Sigmoid colon (tissue), 7 donors: ENCODE results near the gene RABGGTA. TPM values are rescaled to one million over a fixed set of nuclear protein-coding genes. Genes with fewer than 3 reads are reported as not detected.

Experiments
- DNase-seq: peaks from one replicate; pipeline ENCODE4 v3.0.0-alpha.2; 2019
- H3K27ac ChIP-seq, 4 donors: fragments of 200-600 bp; sonication (generic); one replicate each; pipeline ENCODE4 v1.5.1; 2016 to 2019; ENCODE audit warnings: mild to moderate bottlenecking in 1 of 4
- H3K27me3 ChIP-seq, 3 donors: fragments of 200-600 bp; sonication (generic); one replicate each; pipeline ENCODE4 v1.5.1; 2019; ENCODE audit warnings: mild to moderate bottlenecking in 1 of 3
- H3K36me3 ChIP-seq, 4 donors: fragments of 200-600 bp; sonication (generic); one replicate each; pipeline ENCODE4 v1.5.1; 2016 to 2019
- H3K4me1 ChIP-seq, 4 donors: fragments of 200-600 bp; sonication (generic); one replicate each; pipeline ENCODE4 v1.5.1; 2017 to 2019
- H3K4me3 ChIP-seq, 4 donors: fragments of 200-600 bp; sonication (generic); one replicate each; pipeline ENCODE4 v1.5.1; 2017 to 2019; ENCODE audit warnings: mild to moderate bottlenecking in 2 of 4, moderate library complexity in 1 of 4
- H3K9me3 ChIP-seq, 4 donors: fragments of 200-600 bp in 3 of 4; sonication (generic) in 3 of 4; one replicate each; pipeline versions ENCODE4 v1.5.1 to v1.6.1; 2013 to 2019
- EP300 ChIP-seq, 4 donors: sonication (generic); formaldehyde crosslinking; IDR thresholded peaks; one replicate each; pipeline ENCODE4 v1.6.1; 2017; ENCODE audit warnings: antibody characterized with exemption in 4 of 4
- POLR2A ChIP-seq, 2 donors: fragments of 450-650 bp; IDR thresholded peaks; one replicate each; pipeline ENCODE4 v1.6.1; 2016; ENCODE audit warnings: antibody characterized with exemption in 2 of 2, mild to moderate bottlenecking in 2 of 2, moderate library complexity in 2 of 2
- POLR2AphosphoS5 ChIP-seq, 4 donors: sonication (generic); formaldehyde crosslinking; IDR thresholded peaks; one replicate each; pipeline ENCODE4 v1.6.1; 2017; ENCODE audit warnings: antibody characterized with exemption in 4 of 4
- WGBS, 2 donors: extraction: QIAGEN DNeasy Blood & Tissue Kit; methylation state at CpG; one replicate each; pipeline ENCODE4 v1.1.7; 2013; 5-methylcytosine and 5-hydroxymethylcytosine counted together
- intact Hi-C: fragments of 100-400 bp; cut with DNase I; formaldehyde crosslinking; loops from one replicate; pipeline ENCODE4 v1.15.1; 2023
- polyA plus RNA-seq, 3 donors: library from polyadenylated mRNA; stranded (reverse); fragments of 200-250 nt; gene quantifications; one replicate each; pipeline ENCODE4 v1.2.3, GENCODE V29; 2013
- total RNA-seq, 4 donors: library from RNA; depleted of rRNA; stranded (reverse); fragments of >200 nt; gene quantifications; one replicate each; pipeline ENCODE4 v1.1.0, GENCODE V29; 2016
- TF ChIP-seq, protein P1 (sequence below), 4 experiments: fragments of 450-650 bp in 3 of 4; fragments of 200-600 bp in 1 of 4; IDR thresholded peaks; one replicate each; pipeline ENCODE4 v1.5.1; 2016 to 2019; ENCODE audit warnings: antibody characterized with exemption in 4 of 4, mild to moderate bottlenecking in 3 of 4, moderate library complexity in 2 of 4
- donor health status: healthy with polysubstance abuse.
- donor health status: Bipolar disorder and iron deficiency.
- donor health status: healthy.

RABGGTA gene
- total and polyA plus RNA-seq, 7 donors = 14.0 to 32.4 (median 25.2) TPM

DNA sequence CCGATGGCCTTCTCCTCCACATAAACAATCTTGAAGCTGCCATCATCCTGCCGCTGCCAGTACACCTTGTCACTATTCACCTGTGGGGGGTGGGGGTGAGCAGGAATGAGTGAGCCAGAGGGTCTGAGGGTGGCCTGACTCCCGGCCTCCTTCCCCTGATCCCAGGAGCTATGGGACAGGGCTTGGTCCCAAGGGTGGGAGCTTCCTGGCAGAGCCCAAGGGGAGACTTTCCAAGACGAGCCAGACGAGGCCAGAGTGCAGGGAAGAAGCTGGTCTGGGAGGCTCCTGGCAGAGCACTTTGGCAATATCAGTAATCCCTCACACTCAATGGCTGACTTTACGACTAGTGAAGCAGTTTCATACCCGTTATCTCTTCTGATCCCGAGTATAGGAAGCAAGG, 16.0 kb downstream of the RABGGTA start:
- Histone ChIP-seq H3K9me3 (no peaks in the 10 kb centered on the region), H3K27me3 (no peaks in the 10 kb centered on the region), H3K27ac (no peak overlapping the region), H3K4me3 (no peak overlapping the region), H3K36me3 (no peaks in the 10 kb centered on the region), H3K4me1 (no peaks in the 10 kb centered on the region)
- no peak for DNase-seq
- intact Hi-C loops = no loop called here
- no peak for TF ChIP-seq POLR2AphosphoS5 (IDR thresholded peaks at IDR 0.05)
- no peak for TF ChIP-seq POLR2A (IDR thresholded peaks at IDR 0.05)
- TF ChIP-seq EP300 (IDR thresholded peaks at IDR 0.05) = no peak
- TF ChIP-seq, protein P1, sequence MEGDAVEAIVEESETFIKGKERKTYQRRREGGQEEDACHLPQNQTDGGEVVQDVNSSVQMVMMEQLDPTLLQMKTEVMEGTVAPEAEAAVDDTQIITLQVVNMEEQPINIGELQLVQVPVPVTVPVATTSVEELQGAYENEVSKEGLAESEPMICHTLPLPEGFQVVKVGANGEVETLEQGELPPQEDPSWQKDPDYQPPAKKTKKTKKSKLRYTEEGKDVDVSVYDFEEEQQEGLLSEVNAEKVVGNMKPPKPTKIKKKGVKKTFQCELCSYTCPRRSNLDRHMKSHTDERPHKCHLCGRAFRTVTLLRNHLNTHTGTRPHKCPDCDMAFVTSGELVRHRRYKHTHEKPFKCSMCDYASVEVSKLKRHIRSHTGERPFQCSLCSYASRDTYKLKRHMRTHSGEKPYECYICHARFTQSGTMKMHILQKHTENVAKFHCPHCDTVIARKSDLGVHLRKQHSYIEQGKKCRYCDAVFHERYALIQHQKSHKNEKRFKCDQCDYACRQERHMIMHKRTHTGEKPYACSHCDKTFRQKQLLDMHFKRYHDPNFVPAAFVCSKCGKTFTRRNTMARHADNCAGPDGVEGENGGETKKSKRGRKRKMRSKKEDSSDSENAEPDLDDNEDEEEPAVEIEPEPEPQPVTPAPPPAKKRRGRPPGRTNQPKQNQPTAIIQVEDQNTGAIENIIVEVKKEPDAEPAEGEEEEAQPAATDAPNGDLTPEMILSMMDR (IDR thresholded peaks at IDR 0.05) = no peak
- WGBS, 2 donors = 90% methylated on average over 8 of the region's 8 CpGs

DNA sequence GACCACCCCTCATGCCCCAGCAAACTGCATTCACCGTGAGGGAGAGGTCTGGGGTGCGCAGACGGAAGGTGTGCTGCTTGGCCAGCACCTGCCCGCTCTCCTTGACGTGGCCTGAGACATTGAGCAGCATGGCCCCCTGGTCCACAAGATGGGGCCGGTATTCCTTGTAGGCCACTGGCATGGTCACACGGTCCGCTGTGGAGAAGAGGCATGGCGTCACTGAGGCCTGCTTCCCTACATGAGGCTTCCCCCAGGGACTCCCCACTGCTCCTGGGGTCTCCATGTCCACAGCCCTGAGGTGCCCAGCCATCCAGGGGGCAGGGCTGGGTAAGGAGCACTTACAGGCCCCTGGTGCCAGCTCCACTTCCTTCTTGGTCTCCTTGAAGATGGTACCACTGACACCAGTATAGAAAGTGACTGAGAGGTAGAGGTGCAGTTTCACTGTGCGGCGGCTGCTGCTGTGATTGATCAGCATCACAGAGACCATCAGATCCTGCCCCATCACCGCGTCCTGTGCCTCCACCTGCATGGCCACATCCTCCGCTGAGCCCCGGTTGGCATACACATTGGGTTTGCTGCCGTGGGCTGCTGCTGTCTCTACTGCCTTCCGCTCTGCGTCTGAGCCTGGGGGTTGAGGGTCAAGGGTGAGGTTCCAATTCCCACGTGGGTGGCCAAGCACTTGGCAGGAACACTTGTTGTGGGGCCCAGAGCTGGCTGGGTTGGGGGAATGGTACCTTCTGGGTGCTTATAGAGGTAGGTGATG, 16.6 kb downstream of the RABGGTA start:
- H3K27ac ChIP-seq = no peak overlapping the region
- no peaks in the 10 kb centered on the region for H3K4me1 ChIP-seq
- H3K4me3 ChIP-seq = no peak overlapping the region
- H3K9me3 ChIP-seq = no peaks in the 10 kb centered on the region
- WGBS, 2 donors = 93 to 97% methylated on average over 19 of the region's 19 CpGs
- intact Hi-C loops = no loop called here
- TF ChIP-seq POLR2AphosphoS5 (IDR thresholded peaks at IDR 0.05) = no peak
- TF ChIP-seq EP300 (IDR thresholded peaks at IDR 0.05) = no peak
- no peak for TF ChIP-seq POLR2A (IDR thresholded peaks at IDR 0.05)
- TF ChIP-seq, protein P1 (IDR thresholded peaks at IDR 0.05) = no peak
- H3K36me3 ChIP-seq = no peaks in the 10 kb centered on the region
- no peaks in the 10 kb centered on the region for H3K27me3 ChIP-seq
- DNase-seq = no peak

DNA sequence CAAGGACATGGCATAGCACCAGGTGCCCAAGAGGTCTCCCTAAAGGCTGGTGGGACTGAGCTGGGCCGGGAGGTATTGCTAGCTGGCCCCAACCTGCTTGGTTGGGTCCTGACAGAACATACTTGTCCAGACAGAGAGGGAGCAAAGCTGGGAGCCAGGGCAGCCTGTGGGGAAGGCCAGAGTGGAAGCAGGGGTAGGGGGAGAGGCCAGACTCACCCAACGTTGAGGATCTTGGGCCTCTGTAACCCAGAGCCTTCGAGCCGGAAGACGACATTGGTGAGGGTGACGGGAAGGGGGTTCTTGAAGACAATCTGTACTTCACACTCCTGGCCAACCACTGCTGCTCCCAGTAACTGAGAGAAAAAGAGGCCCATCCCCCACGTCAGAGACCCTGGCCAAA, 17.5 kb downstream of the RABGGTA start:
- 90 to 92% methylated on average over 7 of the region's 7 CpGs for WGBS, 2 donors
- intact Hi-C loops = no loop called here
- H3K4me3 ChIP-seq = no peak overlapping the region
- H3K27me3 ChIP-seq = no peaks in the 10 kb centered on the region
- no peaks in the 10 kb centered on the region for H3K36me3 ChIP-seq
- H3K27ac ChIP-seq = no peak overlapping the region
- DNase-seq = no peak
- no peaks in the 10 kb centered on the region for H3K9me3 ChIP-seq
- H3K4me1 ChIP-seq = no peaks in the 10 kb centered on the region
- no peak for TF ChIP-seq POLR2AphosphoS5 (IDR thresholded peaks at IDR 0.05)
- no peak for TF ChIP-seq EP300 (IDR thresholded peaks at IDR 0.05)
- TF ChIP-seq POLR2A (IDR thresholded peaks at IDR 0.05) = no peak
- TF ChIP-seq, protein P1 (IDR thresholded peaks at IDR 0.05) = no peak

DNA sequence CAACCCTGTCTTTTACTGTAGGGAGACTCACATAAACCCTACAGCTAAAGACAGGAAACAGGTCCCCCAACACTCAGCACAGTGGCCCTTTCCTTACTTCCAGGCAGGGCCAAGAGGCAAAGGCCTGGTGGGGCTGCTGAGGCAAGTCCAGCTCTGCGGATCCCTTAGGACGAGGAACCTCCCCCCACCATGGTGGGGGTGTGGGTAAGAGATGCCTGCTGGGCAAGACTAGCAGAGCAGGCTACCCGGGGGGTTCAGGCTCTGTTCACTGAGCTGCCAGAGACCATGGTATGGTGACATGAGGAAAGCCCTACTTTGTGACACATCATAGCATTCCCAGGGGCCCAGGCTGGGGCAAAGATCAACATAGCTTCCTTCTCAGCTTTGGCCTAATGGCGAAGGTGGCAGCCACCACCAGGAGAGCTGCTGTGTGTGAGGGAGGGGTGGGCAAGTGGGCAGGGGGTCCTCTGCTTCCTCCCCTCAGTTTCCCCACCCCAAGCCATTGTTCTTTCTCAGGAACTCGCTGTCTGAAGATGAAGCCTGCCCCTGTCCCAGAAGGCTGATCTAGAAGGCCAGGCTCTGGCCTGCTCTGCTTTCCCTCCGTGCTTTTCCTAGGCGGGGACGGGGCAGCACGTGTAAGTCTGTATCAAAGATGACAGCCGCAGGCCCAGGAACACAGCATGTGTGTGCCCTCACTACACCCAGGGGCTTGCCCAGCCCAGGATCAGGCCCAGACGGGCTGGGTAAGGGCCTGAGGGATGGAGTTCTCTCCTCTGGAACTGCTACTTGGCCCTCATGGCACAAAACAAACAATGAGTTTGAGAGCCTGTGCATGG, 18.9 kb downstream of the RABGGTA start:
- DNase-seq = no peak
- TF ChIP-seq POLR2A (IDR thresholded peaks at IDR 0.05) = no peak
- TF ChIP-seq EP300 (IDR thresholded peaks at IDR 0.05) = no peak
- TF ChIP-seq POLR2AphosphoS5 (IDR thresholded peaks at IDR 0.05) = no peak
- TF ChIP-seq, protein P1 (IDR thresholded peaks at IDR 0.05) = no peak
- H3K27ac ChIP-seq = no peak overlapping the region
- H3K27me3 ChIP-seq = no peaks in the 10 kb centered on the region
- no peaks in the 10 kb centered on the region for H3K36me3 ChIP-seq
- WGBS, 2 donors = 83 to 85% methylated on average over 11 of the region's 11 CpGs
- H3K4me3 ChIP-seq = no peak overlapping the region
- intact Hi-C loops = no loop called here
- no peaks in the 10 kb centered on the region for H3K4me1 ChIP-seq
- no peaks in the 10 kb centered on the region for H3K9me3 ChIP-seq
